ENCODE data around the gene EMC8.
"Not testable (repeated sequence)": the region's sequence is repeated elsewhere in the genome, so short reads cannot be mapped to it uniquely, and the experiment has no call there.

Gene EMC8

DNA sequence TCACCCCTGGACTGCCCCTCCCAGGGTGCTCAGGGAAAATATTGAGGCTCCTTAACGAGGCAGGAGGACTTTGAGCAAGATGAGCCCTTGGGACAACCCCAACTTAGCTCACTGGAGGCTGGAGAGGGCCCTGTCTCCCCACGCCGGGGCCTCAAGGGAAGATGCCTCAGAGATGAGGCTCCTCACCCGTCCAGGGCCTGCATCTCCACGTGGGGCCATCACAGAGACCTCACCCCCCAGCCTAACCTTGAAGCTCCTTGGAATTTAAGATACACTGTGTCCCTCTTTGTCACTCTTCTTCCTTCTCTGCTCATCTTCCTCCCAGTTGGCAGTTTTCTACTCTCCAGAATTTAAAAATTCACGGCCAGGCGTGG lies 11.4 kb upstream of the EMC8 start:
- Mint-ChIP-seq H3K27ac (no peak overlapping the region), H3K27me3 (peaks cover 13% of the 10 kb centered on the region), H3K36me3 (ENCODE audit: low read depth) (peaks cover 17% of the 10 kb centered on the region), H3K9me3 (no peaks in the 10 kb centered on the region), H3K4me1 (ENCODE audit: low read depth) (no peaks in the 10 kb centered on the region), H3K4me3 (no peak overlapping the region)

DNA sequence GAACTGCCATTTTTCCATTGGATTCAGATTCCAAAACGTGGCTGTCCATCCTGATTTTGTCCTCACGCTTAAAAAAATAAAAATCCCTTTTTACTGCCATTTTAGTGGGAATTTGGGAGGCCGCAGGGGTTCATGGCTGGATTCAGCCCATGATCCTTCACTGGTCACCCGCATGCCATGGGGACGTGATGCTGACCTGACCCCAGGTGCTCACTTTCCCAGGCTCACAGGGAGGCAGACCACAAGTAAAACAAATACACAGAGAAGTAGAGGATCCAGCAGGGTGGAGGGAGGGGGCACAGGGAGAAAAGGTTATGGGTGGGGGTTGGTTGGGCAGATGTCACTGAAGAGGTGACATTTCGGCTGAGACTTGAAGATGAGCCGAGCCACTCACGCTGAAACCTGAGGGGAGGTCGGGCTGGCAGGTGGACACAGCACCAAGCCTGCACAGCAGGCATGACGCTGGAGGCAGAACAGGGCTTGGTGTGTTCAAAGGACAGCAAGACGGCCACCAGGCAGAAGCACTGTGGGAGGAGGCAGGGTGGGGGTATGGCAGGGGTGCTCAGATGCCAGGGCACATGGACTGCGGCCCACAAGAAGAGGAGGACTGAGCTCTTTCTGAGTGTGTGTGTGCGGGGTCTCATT lies 10.9 kb upstream of the EMC8 start:
- H3K27me3 Mint-ChIP-seq, result peaks cover 13% of the 10 kb centered on the region
- H3K36me3 Mint-ChIP-seq (ENCODE audit: low read depth), result peaks cover 22% of the 10 kb centered on the region
- H3K9me3 Mint-ChIP-seq, result no peaks in the 10 kb centered on the region
- H3K27ac Mint-ChIP-seq, result no peak overlapping the region
- H3K4me1 Mint-ChIP-seq (ENCODE audit: low read depth), result no peaks in the 10 kb centered on the region
- no peak overlapping the region for H3K4me3 Mint-ChIP-seq

GRCh38 chr16:85809645-85810044 lies 10.3 kb upstream of the EMC8 start:
- Mint-ChIP-seq H3K27me3 (peaks cover 12% of the 10 kb centered on the region), H3K4me3 (no peak overlapping the region), H3K4me1 (ENCODE audit: low read depth) (no peaks in the 10 kb centered on the region), H3K9me3 (no peaks in the 10 kb centered on the region), H3K27ac (no peak overlapping the region), H3K36me3 (ENCODE audit: low read depth) (peaks cover 27% of the 10 kb centered on the region)

DNA sequence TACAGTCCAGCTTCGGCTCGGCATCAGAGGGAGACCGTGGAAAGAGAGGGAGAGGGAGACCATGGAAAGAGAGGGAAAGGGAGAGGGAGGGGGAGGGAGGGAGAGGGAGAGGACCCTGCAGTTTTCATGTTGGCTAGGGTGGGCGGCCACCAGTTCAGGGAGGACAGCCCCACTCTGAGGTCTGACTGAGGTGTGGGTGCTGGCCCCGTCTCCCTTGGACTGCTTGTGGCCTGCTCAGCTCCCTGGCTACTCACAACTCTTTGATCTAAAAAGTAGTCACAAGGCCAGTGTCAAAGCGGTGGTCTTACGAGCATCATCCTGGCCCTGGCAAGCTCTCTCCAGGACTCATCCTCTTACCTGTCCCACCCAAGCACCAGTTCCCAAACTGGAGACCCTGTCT lies 9.6 kb upstream of the EMC8 start:
- Mint-ChIP-seq H3K36me3 (ENCODE audit: low read depth) (peaks cover 32% of the 10 kb centered on the region), H3K27me3 (peaks cover 8% of the 10 kb centered on the region), H3K4me3 (no peak overlapping the region), H3K4me1 (ENCODE audit: low read depth) (peaks cover 2% of the 10 kb centered on the region), H3K27ac (no peak overlapping the region), H3K9me3 (no peaks in the 10 kb centered on the region)

DNA sequence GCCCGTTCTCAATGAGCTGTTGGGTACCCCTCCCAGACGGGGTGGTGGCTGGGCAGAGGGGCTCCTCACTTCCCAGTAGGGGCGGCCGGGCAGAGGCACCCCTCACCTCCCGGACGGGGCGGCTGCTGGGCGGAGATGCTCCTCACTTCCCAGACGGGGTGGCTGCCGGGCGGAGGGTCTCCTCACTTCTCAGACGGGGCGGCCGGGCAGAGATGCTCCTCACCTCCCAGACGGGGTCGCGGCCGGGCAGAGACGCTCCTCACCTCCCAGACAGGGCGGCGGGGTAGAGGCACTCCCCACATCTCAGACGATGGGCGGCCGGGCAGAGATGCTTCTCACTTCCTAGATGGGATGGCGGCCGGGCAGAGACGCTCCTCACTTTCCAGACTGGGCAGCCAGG lies 8.8 kb upstream of the EMC8 start:
- H3K4me3 Mint-ChIP-seq; H3K27ac Mint-ChIP-seq; H3K27me3 Mint-ChIP-seq; H3K4me1 Mint-ChIP-seq (ENCODE audit: low read depth); H3K9me3 Mint-ChIP-seq: not testable (repeated sequence)
- H3K36me3 Mint-ChIP-seq (ENCODE audit: low read depth), result peaks cover 40% of the 10 kb centered on the region

GRCh38 chr16:85807340-85807739 lies 8.0 kb upstream of the EMC8 start:
- not testable (repeated sequence) for H3K4me1 Mint-ChIP-seq (ENCODE audit: low read depth); H3K4me3 Mint-ChIP-seq; H3K27me3 Mint-ChIP-seq; H3K9me3 Mint-ChIP-seq; H3K27ac Mint-ChIP-seq
- H3K36me3 Mint-ChIP-seq (ENCODE audit: low read depth), result peaks cover 48% of the 10 kb centered on the region

- Mint-ChIP-seq H3K36me3 (ENCODE audit: low read depth) (peaks cover 56% of the 10 kb centered on the region), H3K27me3 (peaks cover 2% of the 10 kb centered on the region), H3K4me1 (ENCODE audit: low read depth) (peaks cover 17% of the 10 kb centered on the region), H3K4me3 (no peak overlapping the region), H3K9me3 (no peaks in the 10 kb centered on the region), H3K27ac (no peak overlapping the region)
Measured at GRCh38 chr16:85806539-85806938, 7.2 kb upstream of the EMC8 start.

GRCh38 chr16:85805442-85806045 lies 6.2 kb upstream of the EMC8 start:
- Mint-ChIP-seq H3K9me3 (no peaks in the 10 kb centered on the region), H3K27ac (no peak overlapping the region), H3K27me3 (no peaks in the 10 kb centered on the region), H3K4me3 (no peak overlapping the region), H3K4me1 (ENCODE audit: low read depth) (peaks cover 27% of the 10 kb centered on the region), H3K36me3 (ENCODE audit: low read depth) (peaks cover 61% of the 10 kb centered on the region)

DNA sequence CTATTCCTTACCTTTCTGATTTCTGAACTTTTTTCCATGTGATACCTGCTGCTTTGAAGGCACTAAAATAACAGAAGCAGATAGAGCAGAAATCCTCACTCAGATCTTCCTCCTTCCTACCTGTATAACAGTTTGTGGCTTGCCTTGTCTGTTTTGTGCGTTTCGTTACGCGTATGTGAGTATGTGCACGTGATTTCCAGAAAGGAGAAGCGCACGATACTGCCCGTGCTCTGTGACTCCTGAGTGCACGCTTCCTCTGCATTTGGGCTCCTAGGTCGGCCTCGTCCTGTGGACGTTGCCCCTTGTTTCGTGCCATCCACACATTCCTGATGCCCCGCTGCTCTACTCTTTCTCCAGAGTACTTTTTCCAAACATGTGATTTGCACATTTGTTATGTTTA lies 4.2 kb upstream of the EMC8 start:
- H3K4me3 Mint-ChIP-seq, result no peak overlapping the region
- H3K27ac Mint-ChIP-seq, result peak overlapping the region; percentile 48
- H3K9me3 Mint-ChIP-seq, result no peaks in the 10 kb centered on the region
- no peaks in the 10 kb centered on the region for H3K27me3 Mint-ChIP-seq
- H3K36me3 Mint-ChIP-seq (ENCODE audit: low read depth), result peaks cover 64% of the 10 kb centered on the region
- peaks cover 34% of the 10 kb centered on the region for H3K4me1 Mint-ChIP-seq (ENCODE audit: low read depth)

DNA sequence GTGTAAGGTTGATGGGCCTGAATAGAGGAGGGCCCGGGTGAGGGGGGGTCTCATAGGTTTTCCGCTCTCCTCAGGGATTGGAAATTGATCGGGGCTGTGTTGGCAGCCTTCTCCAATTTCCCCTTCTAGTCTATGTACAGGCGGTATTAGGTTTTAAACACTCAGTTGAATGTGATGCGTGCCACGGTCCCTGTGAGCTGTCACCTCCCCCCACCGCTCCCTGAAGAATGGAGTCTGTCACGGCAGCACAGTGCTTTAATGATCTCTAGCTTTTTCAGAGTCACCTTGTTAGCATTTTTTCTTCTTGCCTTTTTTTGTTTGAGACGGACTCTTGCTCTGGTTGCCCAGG lies 951 bp upstream of the EMC8 start:
- Mint-ChIP-seq H3K27me3 (no peaks in the 10 kb centered on the region), H3K4me3 (peak overlapping the region; percentile 87), H3K27ac (peak overlapping the region; percentile 88), H3K4me1 (ENCODE audit: low read depth) (peaks cover 61% of the 10 kb centered on the region), H3K36me3 (ENCODE audit: low read depth) (peaks cover 67% of the 10 kb centered on the region), H3K9me3 (no peaks in the 10 kb centered on the region)

- no peaks in the 10 kb centered on the region for H3K9me3 Mint-ChIP-seq
- H3K36me3 Mint-ChIP-seq (ENCODE audit: low read depth), result peaks cover 68% of the 10 kb centered on the region
- peak overlapping the region; percentile 89 for H3K4me3 Mint-ChIP-seq
- H3K4me1 Mint-ChIP-seq (ENCODE audit: low read depth), result peaks cover 66% of the 10 kb centered on the region
- H3K27ac Mint-ChIP-seq, result peak overlapping the region; percentile 77
- H3K27me3 Mint-ChIP-seq, result no peaks in the 10 kb centered on the region
Measured at GRCh38 chr16:85798901-85799496, 345 bp downstream of the EMC8 start.

DNA sequence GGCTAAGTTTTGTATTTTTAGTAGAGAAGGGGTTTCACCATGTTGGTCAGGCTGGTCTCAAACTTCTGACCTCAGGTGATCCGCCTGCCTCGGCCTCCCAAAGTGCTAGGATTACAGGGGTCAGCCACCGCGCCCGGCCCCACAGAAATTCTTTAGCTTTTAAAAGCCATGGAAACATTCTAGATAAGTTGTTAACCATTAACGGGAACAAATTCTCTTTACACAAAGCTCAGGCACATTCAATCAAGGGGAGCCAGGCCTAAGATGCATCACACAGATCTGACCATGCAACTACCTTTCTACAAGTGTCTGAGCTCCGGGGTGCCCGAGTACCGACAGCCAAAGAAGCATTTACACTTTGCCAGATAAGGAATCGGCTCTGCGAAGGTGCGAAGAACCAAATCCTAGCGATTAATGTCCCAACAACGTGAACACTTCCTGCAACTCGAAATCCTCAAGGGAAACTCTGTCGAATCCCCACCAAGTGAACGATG lies 1.0 kb downstream of the EMC8 start:
- Mint-ChIP-seq H3K36me3 (ENCODE audit: low read depth) (peaks cover 68% of the 10 kb centered on the region), H3K27ac (peak overlapping the region; percentile 77), H3K9me3 (no peaks in the 10 kb centered on the region), H3K4me3 (peak overlapping the region; percentile 89), H3K27me3 (no peaks in the 10 kb centered on the region), H3K4me1 (ENCODE audit: low read depth) (peaks cover 61% of the 10 kb centered on the region)

- H3K36me3 Mint-ChIP-seq (ENCODE audit: low read depth), result peaks cover 68% of the 10 kb centered on the region
- no peak overlapping the region for H3K27ac Mint-ChIP-seq
- H3K4me3 Mint-ChIP-seq, result peak overlapping the region; percentile 15
- H3K9me3 Mint-ChIP-seq, result no peaks in the 10 kb centered on the region
- peaks cover 64% of the 10 kb centered on the region for H3K4me1 Mint-ChIP-seq (ENCODE audit: low read depth)
- H3K27me3 Mint-ChIP-seq, result no peaks in the 10 kb centered on the region
Measured at GRCh38 chr16:85796599-85796998, 2.7 kb downstream of the EMC8 start.

GRCh38 chr16:85796152-85796551 lies 3.2 kb downstream of the EMC8 start:
- Mint-ChIP-seq H3K4me1 (ENCODE audit: low read depth) (peaks cover 63% of the 10 kb centered on the region), H3K36me3 (ENCODE audit: low read depth) (peaks cover 67% of the 10 kb centered on the region), H3K27ac (no peak overlapping the region), H3K27me3 (no peaks in the 10 kb centered on the region), H3K9me3 (no peaks in the 10 kb centered on the region), H3K4me3 (no peak overlapping the region)

- no peaks in the 10 kb centered on the region for H3K27me3 Mint-ChIP-seq
- H3K4me3 Mint-ChIP-seq, result no peak overlapping the region
- H3K27ac Mint-ChIP-seq, result no peak overlapping the region
- H3K4me1 Mint-ChIP-seq (ENCODE audit: low read depth), result peaks cover 62% of the 10 kb centered on the region
- H3K9me3 Mint-ChIP-seq, result no peaks in the 10 kb centered on the region
- H3K36me3 Mint-ChIP-seq (ENCODE audit: low read depth), result peaks cover 70% of the 10 kb centered on the region
Measured at GRCh38 chr16:85794696-85795095, 4.6 kb downstream of the EMC8 start.

Data from stimulated activated naive CD8-positive, alpha-beta T cell treated with anti-CD3 and anti-CD28 coated beads, Interleukin-15, Interleukin-2, amounts not matched to agents 100 ng/mL and 50 ng/mL, for 24 hours (primary cell).